ENCODE measurements around the gene SYNJ2.

DNA sequence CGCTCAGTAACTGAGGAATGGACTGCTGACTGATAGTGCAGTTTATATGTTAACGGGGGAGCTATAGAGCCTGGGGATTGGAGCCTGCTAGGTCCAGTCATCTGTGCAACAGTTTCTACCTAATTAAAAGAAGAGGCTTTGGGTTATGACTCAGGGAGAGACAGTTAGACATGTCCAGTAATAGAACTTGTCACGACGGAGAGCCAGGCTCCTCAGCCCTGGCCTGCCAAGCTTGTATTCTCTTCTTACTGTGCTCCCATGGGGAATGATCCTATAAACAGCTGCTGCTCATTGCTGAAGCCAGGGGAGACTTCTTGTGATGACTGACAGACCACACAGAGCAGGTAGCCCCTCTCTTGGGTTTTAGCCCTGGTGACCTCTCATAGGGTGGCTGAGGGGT, 69.3 kb downstream of the SYNJ2 start:
- TF ChIP-seq, protein P1, sequence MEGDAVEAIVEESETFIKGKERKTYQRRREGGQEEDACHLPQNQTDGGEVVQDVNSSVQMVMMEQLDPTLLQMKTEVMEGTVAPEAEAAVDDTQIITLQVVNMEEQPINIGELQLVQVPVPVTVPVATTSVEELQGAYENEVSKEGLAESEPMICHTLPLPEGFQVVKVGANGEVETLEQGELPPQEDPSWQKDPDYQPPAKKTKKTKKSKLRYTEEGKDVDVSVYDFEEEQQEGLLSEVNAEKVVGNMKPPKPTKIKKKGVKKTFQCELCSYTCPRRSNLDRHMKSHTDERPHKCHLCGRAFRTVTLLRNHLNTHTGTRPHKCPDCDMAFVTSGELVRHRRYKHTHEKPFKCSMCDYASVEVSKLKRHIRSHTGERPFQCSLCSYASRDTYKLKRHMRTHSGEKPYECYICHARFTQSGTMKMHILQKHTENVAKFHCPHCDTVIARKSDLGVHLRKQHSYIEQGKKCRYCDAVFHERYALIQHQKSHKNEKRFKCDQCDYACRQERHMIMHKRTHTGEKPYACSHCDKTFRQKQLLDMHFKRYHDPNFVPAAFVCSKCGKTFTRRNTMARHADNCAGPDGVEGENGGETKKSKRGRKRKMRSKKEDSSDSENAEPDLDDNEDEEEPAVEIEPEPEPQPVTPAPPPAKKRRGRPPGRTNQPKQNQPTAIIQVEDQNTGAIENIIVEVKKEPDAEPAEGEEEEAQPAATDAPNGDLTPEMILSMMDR (IDR thresholded peaks at IDR 0.05), result no peak
- TF ChIP-seq POLR2AphosphoS5 (IDR thresholded peaks at IDR 0.05; ENCODE audit: low read depth, low read length), result no peak
- no peak for TF ChIP-seq SIN3A (IDR thresholded peaks at IDR 0.05; ENCODE audit: borderline replicate concordance, insufficient read depth, low read depth, low read length)
- TF ChIP-seq TCF7L2 (IDR thresholded peaks at IDR 0.05; ENCODE audit: low read depth, low read length), result no peak
